GM12874 (cell line): ENCODE measurements around the gene L1CAM.

Experiments
- TF ChIP-seq, protein P1 (sequence below): IDR thresholded peaks from 2 replicates; pipeline ENCODE4 v1.5.1; 2011; ENCODE audit warnings: low read depth, mild to moderate bottlenecking, control low read depth, low read length, moderate library complexity; ENCODE audit not compliant: insufficient read depth

L1CAM gene

DNA sequence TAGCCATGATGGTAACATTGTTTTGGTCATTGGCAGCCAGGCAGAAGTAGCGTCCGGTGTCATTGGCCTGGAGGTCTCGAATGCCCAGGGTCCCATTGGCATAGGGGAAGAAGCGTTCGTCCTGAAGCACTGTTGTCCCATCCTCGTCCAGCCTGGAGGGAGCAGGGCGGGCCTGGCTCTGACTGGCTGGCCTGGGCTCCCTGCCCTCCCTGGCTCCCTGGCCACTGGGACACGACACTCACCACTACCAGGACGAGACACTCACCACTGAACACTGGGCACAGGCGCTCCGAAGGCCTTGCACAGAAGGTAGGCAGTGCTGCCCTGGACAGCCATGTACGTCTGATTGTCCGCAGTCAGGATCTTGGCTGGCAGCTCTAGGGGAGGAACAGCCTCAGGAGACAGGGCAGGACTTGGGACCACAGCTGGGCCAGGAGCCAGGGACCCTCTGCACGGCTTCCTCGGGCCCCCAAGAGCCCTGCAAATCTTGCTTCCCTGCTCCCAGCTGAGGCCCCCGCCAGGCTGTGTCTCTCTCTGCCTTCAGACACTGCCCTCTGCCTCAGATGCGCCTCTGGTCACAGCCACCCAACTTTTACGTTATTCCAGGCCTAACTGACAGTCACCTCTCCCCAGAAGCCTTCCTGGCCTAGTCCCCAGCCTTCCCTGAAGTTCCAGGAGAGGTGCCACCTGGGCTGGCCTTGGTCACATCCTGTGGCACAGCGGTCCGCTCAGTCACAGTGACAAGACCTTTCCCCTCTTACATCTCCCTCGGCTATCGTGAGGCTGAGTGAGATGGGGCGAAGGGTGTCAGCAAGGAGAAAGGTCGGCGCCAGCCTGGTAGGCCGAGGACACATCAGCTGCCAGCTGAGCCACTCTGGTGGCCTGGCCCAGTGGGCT, 17.1 kb downstream of the L1CAM start:
- TF ChIP-seq, protein P1, sequence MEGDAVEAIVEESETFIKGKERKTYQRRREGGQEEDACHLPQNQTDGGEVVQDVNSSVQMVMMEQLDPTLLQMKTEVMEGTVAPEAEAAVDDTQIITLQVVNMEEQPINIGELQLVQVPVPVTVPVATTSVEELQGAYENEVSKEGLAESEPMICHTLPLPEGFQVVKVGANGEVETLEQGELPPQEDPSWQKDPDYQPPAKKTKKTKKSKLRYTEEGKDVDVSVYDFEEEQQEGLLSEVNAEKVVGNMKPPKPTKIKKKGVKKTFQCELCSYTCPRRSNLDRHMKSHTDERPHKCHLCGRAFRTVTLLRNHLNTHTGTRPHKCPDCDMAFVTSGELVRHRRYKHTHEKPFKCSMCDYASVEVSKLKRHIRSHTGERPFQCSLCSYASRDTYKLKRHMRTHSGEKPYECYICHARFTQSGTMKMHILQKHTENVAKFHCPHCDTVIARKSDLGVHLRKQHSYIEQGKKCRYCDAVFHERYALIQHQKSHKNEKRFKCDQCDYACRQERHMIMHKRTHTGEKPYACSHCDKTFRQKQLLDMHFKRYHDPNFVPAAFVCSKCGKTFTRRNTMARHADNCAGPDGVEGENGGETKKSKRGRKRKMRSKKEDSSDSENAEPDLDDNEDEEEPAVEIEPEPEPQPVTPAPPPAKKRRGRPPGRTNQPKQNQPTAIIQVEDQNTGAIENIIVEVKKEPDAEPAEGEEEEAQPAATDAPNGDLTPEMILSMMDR = no peak

DNA sequence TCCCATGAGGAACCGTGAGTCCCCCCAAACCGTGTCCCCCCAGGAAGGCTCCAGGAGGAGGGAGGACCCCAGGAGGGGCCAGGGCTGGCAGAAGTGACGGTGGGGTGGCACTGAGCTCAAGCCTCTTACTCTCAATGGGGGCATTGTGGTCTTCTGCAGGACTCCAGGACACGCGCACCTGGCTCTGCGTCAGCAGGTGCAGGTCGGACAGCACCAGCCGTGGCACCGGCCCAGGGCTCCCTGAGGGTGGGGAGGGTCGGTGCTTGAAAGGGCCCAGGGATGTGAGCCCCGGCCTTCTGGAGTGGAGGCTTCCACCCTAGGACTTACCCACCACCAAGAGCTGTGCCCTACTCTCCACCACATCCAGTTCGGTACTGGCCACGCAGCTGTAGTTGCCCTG, 18.3 kb downstream of the L1CAM start:
- TF ChIP-seq, protein P1 = no peak

DNA sequence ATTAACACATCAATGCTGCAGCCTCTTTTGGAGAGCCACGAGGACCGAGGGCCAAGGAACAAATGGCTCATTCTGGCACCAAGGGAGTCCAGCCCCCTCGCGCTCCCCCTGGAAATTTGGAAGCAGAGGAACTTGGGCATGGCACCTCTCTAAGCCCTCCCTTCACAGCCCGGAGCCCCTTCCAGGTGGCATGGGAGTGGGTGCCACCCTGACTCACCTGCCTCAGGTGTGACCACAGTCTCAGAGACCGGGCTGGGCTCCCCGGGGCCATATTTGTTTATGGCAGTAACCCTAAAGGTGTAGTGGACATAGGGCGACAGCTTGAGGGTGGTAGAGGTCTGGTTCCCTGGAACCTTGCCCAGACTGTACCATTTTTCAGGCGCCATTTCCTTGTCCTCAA, 18.8 kb downstream of the L1CAM start:
- TF ChIP-seq, protein P1 = no peak

DNA sequence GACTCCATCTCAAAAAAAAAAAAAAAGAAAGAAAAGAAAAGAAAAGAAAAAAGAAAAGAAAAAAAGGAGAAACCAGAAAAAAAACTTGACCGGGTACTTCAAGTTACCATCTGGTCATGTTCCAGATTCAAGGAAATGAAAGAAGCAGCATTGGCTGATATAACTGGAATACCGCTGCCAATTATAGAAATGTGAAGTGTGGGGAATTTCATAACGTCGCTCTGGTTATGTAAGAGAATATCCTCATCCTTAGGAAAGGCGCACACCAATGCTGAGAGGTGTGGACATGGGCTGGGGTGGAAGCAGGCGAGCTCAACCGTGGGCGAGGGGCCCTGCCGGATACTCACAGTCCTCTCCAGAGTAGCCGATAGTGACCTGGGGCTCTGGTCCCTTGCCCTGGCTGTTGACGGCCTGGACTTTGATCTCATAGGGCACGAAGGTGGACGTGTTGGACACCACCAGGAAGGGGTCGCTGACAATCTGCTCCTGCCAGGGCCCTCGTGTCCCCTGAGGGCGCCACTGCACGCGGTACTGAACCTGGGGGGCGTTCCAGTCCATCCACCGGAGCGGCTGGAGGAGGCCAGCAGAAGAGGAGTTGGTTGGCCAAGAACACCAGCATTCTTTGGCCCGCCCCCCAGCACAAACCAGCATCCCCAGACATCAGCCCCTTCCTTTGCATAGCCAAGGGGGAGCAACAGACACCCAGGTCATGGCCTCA, 19.5 kb downstream of the L1CAM start:
- TF ChIP-seq, protein P1 = no peak

DNA sequence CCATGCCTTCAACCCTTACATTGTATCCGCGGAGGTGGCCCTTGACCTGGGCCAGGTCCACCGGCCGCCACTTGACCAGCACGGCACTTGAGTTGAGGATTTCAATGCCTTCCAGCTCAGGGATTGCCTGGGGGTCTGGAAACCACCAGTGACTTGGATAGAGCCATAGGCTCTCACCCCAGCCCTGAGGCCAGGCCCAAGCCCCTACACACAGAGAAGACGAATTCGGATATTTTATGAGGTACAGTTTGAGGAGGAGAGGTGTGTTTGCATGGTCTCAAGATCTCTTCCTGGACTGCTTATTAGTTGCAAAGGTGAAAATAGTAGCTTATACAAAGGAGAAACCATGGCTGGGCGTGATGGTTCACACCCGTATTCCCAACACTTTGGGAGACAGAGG, 20.3 kb downstream of the L1CAM start:
- TF ChIP-seq, protein P1 = no peak

DNA sequence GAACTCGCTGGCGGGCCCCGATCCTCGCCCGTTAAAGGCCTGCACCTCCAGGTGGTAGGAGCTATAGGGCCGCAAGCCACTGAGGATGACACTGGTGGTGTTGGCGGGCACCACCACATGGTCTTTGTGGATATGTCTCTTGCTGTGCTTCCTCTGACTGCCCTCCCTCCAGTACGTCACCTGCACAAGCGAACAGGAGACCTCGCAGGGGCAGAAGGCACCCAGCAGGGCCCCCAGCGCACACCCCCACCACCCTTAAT, 20.7 kb downstream of the L1CAM start:
- TF ChIP-seq, protein P1 = no peak

DNA sequence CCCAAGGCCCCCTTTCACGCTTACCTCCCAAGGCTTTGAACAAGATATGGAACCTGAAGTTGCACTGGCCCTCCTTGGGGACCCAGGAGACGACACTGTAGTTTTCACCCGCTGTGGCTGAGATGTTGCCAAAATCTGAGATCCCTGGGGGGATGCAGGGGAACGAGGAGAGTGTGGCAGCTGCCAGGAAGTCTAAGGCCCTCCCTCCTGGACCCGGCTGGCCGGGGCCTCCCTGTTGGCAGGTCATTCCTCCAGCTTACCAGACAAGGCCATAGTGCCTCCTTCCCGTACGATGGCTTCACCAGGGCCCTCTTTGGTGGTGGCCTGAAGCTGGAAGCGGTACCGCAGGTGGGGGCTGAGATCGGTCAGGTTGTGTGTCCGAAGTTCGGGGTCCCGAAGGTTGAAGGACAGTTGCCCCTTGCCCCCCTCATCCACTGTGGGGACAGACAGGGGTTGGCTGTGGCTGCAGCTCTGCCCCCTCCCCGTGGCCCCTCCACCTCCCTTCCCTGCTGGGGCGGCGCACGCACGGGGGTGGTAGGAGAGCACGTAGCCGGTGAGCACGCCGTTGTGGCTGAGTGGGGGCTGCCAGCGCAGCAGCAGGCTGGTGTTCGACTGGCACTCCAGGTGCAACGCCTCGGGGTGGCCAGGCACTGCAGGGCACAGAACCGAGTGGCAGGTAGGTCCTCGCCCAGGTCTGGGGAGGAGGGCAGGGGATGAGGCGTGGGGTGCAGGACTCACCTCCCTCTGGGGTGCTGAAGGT, 21.2 kb downstream of the L1CAM start:
- TF ChIP-seq, protein P1 = no peak
